ENCODE data around the gene BRD1. TPM values are rescaled to one million over a fixed set of nuclear protein-coding genes. Genes with fewer than 3 reads are reported as not detected.

BRD1 gene
- total RNA-seq, 2 donors from 2014 or later, result 42.3 to 43.4 TPM

DNA sequence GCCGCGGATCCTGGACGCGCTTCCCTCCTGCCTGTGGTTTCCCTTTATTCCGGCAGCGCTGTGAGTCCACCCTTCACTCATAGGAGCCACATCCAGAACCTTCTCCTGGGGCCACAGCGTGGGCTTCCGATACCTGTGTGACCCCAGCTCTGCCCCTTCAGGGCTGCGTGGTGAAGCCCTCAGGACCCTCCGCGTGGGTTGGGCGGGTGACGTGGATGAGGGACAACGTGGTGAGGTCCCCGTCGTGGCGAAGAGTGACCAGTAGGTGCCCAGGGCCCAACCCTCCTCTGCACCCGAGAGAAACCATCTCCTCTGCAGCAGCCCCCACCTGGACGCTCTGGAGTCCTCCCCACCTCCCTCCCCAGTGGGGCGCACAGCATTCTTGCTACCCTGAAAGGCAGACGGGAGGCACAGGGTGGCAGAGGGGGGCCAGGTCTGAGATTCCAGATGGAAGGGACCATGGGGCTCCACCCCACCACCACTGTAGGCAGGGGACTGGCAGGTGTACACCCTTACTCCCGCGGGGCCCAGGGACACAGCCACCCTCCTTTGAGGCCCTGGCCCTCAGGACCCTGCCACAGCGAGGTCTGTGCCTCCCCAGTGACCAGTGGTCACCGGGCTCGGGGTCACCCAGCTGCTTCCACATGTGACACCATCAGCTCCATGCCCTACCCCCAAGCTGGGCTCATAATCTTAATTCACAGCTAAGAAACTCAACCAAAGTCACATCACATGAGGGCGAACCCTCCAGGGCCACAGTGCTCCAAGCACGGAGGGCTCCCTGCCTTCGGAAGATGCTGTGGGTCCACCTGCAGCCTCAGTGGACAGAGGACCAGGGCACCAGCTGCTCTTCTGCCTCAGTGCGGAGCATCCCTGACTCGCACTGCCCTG, 22.6 kb upstream of the BRD1 start:
- ATAC-seq (replicated peaks in 1 of 2) (no peak), DNase-seq (no peak)
- Mint-ChIP-seq H3K9me3 (no peaks in the 10 kb centered on the region), H3K4me1 (ENCODE audit: low read depth) (peaks cover 16% of the 10 kb centered on the region), H3K27me3 (ENCODE audit: low read depth) (peaks cover 38% of the 10 kb centered on the region), H3K36me3 (ENCODE audit: insufficient read depth in 2 of 2) (no peaks in the 10 kb centered on the region), H3K27ac (no peak overlapping the region), H3K4me3 (peak overlapping the region; percentile 62 to 69)

DNA sequence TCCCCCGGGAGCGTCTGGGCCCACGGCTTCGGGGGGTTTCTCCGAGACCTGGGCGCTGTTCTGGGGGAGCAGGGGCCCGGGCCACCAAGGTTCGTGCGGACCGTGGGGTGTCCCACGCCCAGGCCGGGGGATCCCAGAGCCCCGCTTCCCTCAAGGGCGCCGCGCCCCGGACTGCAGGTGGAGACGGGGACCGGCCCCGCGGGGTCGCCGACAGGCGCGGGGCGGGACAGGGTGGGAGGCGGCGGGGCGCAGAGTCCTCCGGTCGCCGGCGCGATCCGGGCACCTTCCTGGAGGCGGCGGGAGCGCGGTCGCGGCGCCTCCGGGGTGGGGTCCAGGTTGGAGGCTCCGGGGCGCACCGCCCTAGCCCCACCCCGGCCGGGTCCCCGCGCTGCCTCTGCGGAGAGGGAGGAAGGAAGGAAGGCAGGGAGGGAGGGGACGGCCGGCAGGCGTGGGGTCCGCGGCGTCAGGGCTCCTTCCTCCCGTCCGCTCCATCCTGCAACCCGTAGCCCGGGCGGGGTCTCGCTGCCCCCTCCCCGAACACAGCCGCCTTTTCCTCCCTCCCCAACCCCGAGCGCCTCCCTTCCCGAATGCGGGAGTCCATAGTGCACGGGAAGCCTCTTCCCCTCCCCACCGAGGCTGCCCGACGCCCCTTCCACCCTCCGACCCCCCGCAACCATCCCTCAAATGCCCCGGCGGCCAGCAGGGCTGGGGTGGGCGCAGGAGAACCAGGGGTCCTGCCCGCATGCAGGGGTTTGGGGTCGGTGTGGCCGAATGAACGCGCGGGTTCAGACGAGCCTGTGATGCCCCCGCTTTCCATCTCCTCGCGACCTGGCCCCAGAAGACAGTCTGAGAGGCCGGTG, 21.7 kb upstream of the BRD1 start:
- H3K27me3 Mint-ChIP-seq (ENCODE audit: low read depth), result peaks cover 38% of the 10 kb centered on the region
- H3K4me3 Mint-ChIP-seq, result peak overlapping the region; percentile 55 to 62
- DNase-seq (peak in 1 of 2 donors; percentile 35), ATAC-seq (replicated peaks in 1 of 2) (peak in 1 of 2 donors; percentile 3)
- peaks cover 7% of the 10 kb centered on the region for H3K4me1 Mint-ChIP-seq (ENCODE audit: low read depth)
- H3K9me3 Mint-ChIP-seq, result no peaks in the 10 kb centered on the region
- H3K27ac Mint-ChIP-seq, result no peak overlapping the region
- H3K36me3 Mint-ChIP-seq (ENCODE audit: insufficient read depth in 2 of 2), result no peaks in the 10 kb centered on the region

DNA sequence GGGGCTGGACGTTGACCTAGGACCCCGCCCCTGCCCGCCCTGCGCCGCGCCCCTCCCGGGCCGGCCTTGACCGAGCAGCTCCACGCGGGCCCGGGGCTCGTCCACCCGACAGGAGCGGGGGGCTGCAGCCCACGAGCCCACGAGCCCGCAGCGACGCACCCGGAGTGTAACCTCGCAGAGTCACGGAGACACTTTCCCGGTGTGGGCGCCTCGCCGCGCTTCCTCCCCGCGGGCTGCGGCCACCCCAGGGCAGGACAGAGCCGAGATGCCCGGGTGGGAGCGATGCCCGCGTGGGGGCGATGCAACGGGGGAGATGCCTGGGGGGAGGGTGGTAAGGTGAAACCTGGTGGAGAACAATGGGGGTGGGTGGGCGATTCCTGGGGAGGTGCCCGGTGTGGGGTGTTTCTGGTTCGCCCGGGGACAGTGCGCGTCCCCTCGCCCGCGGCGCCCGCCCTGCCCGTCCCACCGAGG, 21.1 kb upstream of the BRD1 start:
- peaks cover 38% of the 10 kb centered on the region for H3K27me3 Mint-ChIP-seq (ENCODE audit: low read depth)
- H3K4me3 Mint-ChIP-seq, result peak overlapping the region; percentile 53 to 55
- ATAC-seq (replicated peaks in 1 of 2), result no peak
- H3K4me1 Mint-ChIP-seq (ENCODE audit: low read depth), result peaks cover 7% of the 10 kb centered on the region
- H3K27ac Mint-ChIP-seq, result no peak overlapping the region
- peak in 1 of 2 donors; percentile 42 for DNase-seq
- H3K9me3 Mint-ChIP-seq, result no peaks in the 10 kb centered on the region
- H3K36me3 Mint-ChIP-seq (ENCODE audit: insufficient read depth in 2 of 2), result no peaks in the 10 kb centered on the region

DNA sequence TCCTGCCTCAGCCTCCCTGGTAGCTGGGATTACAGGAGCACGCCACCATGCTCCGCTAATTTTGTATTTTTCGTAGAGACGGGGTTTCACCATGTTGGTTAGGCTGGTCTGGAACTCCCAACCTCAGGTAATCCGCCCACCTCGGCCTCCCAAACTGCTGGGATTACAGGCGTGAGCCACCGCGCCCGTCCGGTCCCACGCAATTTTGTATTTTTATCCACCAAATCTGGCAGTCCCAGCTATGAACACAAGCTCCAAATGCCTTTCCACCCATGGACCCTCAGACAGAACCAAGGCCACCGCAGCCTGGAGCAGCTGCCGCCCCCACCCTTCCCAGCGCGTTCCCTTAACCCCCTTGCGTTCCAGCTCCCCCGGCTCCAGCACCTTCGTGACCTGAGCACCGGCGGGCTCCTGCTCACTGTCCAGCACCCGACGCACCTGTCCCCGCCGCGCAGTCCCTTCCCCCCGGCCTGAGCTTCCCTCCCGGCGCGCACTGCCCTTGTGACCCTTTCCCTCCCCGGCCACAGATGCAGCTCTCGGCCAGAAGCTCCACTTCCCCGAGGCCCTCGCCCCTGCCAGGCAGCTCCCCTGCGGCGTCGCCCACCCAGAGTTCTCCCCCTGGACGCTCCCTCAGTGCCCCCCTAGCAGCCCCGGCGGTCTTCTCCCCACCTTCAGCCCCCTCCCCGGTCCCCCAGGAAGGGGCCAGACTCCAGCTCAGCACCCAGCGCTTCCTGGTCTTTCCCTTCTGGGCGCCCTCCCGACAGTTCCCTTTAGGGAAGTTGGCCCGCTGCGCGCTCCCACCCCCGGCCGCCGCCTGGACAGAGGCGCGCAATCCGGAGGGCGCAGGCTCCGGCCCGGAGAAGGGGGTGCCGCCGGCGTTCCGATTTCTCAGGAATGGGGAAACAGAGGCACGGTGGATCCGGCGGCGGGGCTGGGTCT, 20.3 kb upstream of the BRD1 start:
- Mint-ChIP-seq H3K9me3 (no peaks in the 10 kb centered on the region), H3K36me3 (ENCODE audit: insufficient read depth in 2 of 2) (no peaks in the 10 kb centered on the region), H3K27me3 (ENCODE audit: low read depth) (peaks cover 38% of the 10 kb centered on the region)

DNA sequence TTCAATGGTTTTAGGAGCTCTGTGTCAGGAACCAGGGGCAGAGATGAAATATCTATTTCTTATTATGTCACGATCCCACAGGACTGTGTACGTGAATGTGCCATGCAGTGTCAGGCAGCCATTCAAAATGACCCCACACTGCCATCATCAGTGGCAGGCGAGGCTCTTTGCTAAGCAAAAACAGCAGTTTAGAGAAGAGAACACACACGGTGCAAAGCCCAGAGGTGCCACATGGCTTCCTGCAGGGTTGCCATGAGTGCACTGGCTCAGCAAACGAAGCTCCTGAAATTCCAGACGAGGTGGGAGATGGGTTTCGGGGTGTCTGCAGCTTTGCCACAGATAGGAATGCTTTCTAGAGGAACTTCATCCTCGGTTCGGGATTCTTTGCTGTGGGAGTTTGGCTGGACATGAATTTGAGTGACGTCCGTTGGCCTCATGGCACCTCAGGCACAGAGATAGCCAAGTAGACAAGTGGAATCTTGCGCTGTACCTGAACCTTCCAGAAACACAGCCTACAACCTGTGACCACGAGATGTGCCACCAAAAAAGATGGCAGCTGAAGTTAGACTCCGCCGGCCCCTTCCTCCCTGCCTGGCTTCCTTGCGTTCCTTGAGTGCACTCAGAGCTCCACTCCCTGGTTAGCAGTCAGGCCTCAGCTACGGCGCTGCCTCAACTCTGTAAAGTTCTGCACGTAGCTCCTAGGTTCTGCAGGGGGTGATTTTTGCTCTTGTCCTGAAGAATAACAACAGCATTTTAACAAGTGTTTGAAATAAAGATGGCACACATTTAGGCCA, 18.2 kb upstream of the BRD1 start:
- ATAC-seq (replicated peaks in 1 of 2) (no peak), DNase-seq (no peak)
- Mint-ChIP-seq H3K9me3 (no peaks in the 10 kb centered on the region), H3K4me1 (ENCODE audit: low read depth) (peaks cover 4% of the 10 kb centered on the region), H3K4me3 (no peak overlapping the region), H3K27me3 (ENCODE audit: low read depth) (peaks cover 27% of the 10 kb centered on the region), H3K36me3 (ENCODE audit: insufficient read depth in 2 of 2) (no peaks in the 10 kb centered on the region), H3K27ac (no peak overlapping the region)

More for the DNA sequence above, 20.3 kb upstream of the BRD1 start:
- DNase-seq (no peak), ATAC-seq (replicated peaks in 1 of 2) (no peak)
- Mint-ChIP-seq H3K4me3 (peak overlapping the region; percentile 49 to 55), H3K4me1 (ENCODE audit: low read depth) (peaks cover 7% of the 10 kb centered on the region), H3K27ac (no peak overlapping the region)

DNA sequence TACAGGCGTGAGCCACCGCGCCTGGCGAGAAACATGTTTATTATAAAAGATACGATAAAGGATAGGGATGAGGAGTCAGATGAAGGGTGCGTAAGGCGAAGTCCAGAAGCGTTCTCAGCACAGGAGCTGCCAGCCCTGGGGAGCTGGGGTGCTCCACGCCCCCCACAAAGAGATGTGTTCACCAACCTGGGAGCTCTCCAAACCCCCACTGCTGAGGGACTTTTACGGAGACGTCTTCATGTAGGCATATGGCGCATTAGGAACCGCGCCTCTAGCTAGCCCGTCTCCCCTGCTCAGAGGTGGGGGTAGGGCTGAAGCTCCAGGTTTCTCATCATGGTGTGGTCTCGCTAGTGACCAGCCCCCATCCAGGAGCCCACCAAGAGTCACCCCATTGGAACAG, 17.6 kb upstream of the BRD1 start:
- no peaks in the 10 kb centered on the region for H3K9me3 Mint-ChIP-seq
- H3K36me3 Mint-ChIP-seq (ENCODE audit: insufficient read depth in 2 of 2), result no peaks in the 10 kb centered on the region
- H3K27ac Mint-ChIP-seq, result no peak overlapping the region
- peaks cover 3% of the 10 kb centered on the region for H3K4me1 Mint-ChIP-seq (ENCODE audit: low read depth)
- H3K27me3 Mint-ChIP-seq (ENCODE audit: low read depth), result peaks cover 21% of the 10 kb centered on the region
- H3K4me3 Mint-ChIP-seq, result no peak overlapping the region
- ATAC-seq (replicated peaks in 1 of 2), result no peak
- no peak for DNase-seq

DNA sequence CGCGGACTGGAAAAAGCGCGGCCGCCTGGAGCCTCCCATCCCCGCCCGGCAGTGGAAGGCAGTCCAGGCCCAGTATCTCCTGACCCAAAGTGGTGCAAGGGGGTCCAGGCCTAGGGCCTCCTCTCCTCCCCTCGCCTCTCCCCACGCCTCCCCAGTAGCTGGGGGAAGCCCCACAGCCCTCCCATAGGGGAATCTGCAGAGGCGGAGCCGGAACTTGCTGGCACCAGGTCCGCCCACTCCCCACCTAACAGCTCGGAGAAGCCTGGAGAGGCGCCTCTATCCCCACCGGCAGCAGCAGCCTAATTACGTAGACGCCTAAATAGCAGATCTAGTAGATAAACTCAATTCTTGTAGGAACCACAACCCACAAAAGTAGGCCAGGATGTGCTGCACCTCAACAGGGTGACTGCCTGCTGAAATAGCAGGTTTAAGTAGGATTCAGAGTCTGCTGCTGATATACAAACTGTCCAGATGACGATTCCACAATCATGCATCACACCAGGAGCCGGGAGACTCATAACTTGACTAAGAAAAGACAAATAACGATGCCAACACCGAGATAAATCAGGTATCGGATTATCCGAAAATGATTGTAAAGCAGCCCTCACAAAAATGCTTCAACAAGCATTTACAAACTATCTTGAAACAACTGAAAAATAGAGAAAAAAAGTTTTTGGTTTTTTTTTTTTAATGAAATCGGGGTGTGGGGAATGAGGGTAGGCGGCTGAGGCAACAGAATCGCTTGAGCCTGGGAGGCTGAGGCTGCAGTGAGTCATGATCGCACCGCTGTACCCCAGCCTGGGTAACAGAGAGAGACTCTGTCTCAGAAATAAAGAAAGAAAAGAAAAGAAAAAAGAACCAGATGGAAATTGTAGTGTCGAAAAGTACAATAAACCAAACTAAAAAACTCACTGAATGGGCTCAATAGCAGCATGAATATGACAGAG, 11.4 kb upstream of the BRD1 start:
- H3K27ac Mint-ChIP-seq, result peak overlapping the region; percentile 93
- DNase-seq (peak; percentile 86 to 89), ATAC-seq (replicated peaks in 1 of 2) (peak; percentile 90 to 92)
- no peaks in the 10 kb centered on the region for H3K36me3 Mint-ChIP-seq (ENCODE audit: insufficient read depth in 2 of 2)
- H3K4me1 Mint-ChIP-seq (ENCODE audit: low read depth), result peaks cover 38% of the 10 kb centered on the region
- H3K27me3 Mint-ChIP-seq (ENCODE audit: low read depth), result no peaks in the 10 kb centered on the region
- no peaks in the 10 kb centered on the region for H3K9me3 Mint-ChIP-seq
- H3K4me3 Mint-ChIP-seq, result peak overlapping the region; percentile 66 to 90

DNA sequence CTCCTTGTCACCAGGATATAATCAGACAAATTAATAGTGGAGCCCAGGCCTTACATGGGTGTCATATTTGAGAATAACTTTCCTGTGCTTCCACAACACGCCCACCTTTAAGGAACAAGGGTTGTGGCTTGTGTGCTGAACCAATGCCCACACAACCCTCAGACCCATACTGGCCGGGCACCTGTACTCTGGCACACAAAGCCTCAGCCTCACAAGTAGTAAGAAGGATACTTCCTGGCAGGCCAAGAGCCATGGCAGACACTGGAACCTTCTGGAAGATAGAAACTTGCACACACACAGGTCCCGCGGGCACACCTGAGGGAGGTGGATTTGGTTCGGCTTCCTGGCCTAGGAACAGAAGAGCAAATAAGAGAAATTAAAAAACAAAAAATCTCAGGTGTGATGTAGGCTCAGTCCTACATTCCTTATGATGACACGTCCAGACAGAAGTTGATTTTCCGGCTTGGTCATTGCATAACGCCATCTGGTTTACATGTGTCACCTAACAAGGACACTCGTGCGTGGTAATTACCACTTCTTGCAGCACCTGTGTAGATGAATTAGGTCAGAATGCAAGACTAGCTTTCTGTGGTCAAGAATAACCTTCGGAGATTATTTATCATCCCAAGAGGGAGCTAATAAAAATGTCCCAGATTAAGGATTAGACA, 5.8 kb upstream of the BRD1 start:
- H3K36me3 Mint-ChIP-seq (ENCODE audit: insufficient read depth in 2 of 2), result peaks cover 0 to 2% of the 10 kb centered on the region in 2 donors
- H3K27me3 Mint-ChIP-seq (ENCODE audit: low read depth), result no peaks in the 10 kb centered on the region
- H3K9me3 Mint-ChIP-seq, result peaks cover 0 to 1% of the 10 kb centered on the region in 2 donors
- no peak overlapping the region for H3K27ac Mint-ChIP-seq
- DNase-seq, result no peak
- no peak for ATAC-seq (replicated peaks in 1 of 2)
- peaks cover 36% of the 10 kb centered on the region for H3K4me1 Mint-ChIP-seq (ENCODE audit: low read depth)
- no peak overlapping the region for H3K4me3 Mint-ChIP-seq

DNA sequence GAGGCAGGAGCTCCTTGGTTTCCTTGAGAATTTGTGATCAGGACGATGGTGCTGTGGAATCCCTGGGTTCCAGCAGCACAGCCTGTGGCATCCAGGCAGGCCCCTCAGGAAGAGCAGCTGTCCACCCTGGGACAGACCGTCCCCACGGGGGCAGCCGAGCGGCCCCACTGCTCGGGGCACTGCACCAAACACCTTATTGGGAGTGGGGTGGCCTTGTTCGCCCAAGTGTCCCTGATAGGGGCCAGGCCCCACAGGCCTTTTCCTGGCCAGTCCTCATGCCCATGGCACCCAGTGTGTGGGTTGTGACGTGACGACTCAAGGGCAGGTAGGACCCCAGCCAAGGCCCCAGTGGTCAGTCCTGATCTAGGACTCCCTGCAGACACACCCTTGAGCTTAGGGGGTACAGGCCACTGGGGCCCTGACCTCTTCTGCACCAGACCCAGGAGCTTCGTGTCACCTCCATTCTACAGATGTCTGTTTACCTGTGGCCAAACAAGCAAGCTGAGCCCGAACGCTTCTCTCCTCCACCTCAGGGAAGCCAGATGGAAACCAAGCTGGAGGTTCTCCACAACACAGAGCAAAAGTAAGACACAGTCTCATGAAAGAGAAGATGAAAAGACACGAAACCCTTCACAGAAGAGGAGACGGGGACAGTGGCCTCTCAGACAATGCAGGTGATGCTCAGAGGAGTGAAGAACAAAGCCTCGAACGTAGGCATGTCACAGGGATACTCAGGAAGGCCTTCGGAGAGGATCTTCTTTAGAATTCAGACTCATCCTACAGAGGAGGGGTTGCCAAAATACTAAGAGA, 1.6 kb upstream of the BRD1 start:
- Mint-ChIP-seq H3K36me3 (ENCODE audit: insufficient read depth in 2 of 2) (peaks cover 3 to 9% of the 10 kb centered on the region in 2 donors), H3K27ac (peak overlapping the region; percentile 78), H3K9me3 (peaks cover 0 to 1% of the 10 kb centered on the region in 2 donors), H3K4me3 (peak overlapping the region; percentile 77 to 81), H3K27me3 (ENCODE audit: low read depth) (no peaks in the 10 kb centered on the region), H3K4me1 (ENCODE audit: low read depth) (peaks cover 41% of the 10 kb centered on the region)
- no peak for DNase-seq
- peak in 1 of 2 donors; percentile 10 for ATAC-seq (replicated peaks in 1 of 2)

DNA sequence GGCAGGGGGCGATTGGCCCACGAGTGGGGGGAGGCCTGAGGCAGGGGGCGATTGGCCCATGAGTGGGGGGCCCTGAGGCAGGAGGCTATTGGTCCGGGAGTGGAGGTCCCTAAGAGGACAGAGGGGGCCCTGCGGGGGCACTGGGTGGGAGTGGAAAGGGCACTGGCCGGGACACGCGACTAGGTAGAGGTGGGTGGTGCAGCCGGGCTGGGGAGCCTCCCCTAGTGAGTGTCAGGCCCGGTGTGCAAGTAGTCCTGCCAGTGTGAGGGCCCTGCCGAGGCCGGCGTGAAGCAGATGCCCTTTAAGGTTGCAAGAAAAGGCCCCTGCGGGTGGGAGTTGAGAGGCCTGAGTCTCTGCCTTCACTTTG, 909 bp upstream of the BRD1 start:
- no peak for DNase-seq

More for the DNA sequence above, 909 bp upstream of the BRD1 start:
- peaks cover 0 to 1% of the 10 kb centered on the region in 2 donors for H3K9me3 Mint-ChIP-seq
- peak overlapping the region; percentile 46 for H3K27ac Mint-ChIP-seq
- peaks cover 42% of the 10 kb centered on the region for H3K4me1 Mint-ChIP-seq (ENCODE audit: low read depth)
- H3K4me3 Mint-ChIP-seq, result peak overlapping the region; percentile 77 to 81
- peaks cover 10 to 16% of the 10 kb centered on the region in 2 donors for H3K36me3 Mint-ChIP-seq (ENCODE audit: insufficient read depth in 2 of 2)
- H3K27me3 Mint-ChIP-seq (ENCODE audit: low read depth), result no peaks in the 10 kb centered on the region
- no peak for ATAC-seq (replicated peaks in 1 of 2)
